ENCODE results near the gene CRTAP.

- TF ChIP-seq CTCF (IDR thresholded peaks at IDR 0.05), result no peak
- TF ChIP-seq POLR2AphosphoS5 (IDR thresholded peaks at IDR 0.05), result no peak
These were observed 9.0 kb upstream of the CRTAP start for GRCh38 chr3:33104803-33105202.

All from sigmoid colon (tissue), 4 donors.